GM12878 (cell line): Measurements from ENCODE around the gene RAPGEF6. TPM values are rescaled to one million over a fixed set of nuclear protein-coding genes. Genes with fewer than 3 reads are reported as not detected.

Source experiments
- ATAC-seq: fragments of 200-7000 bp; cut with Tn5 transposase; 3 replicates; pipeline ENCODE4 v1.9.1; 2020; ENCODE audit warnings: mild to moderate bottlenecking, moderate library complexity
- BruUV-seq: library from RNA; stranded (reverse); fragments of 400-500 nt; replicated peaks from 2 replicates; lab custom pipeline; 2021; lab: Mats Ljungman, UMichigan
- CTCF ChIA-PET: fragments of 300-600 bp; sonication (Branson Sonifier 250); formaldehyde crosslinking; extraction: SDS; loops from one replicate; lab custom pipeline; 2021; ENCODE audit warnings: inconsistent platforms; lab: Yijun Ruan, JAX
- POLR2A ChIA-PET: fragments of 350-600 bp; formaldehyde crosslinking; extraction: SDS; loops from one replicate; lab custom pipeline; 2021; ENCODE audit warnings: inconsistent platforms; lab: Charles Lee
- RAD21 ChIA-PET: fragments of 300-600 bp; sonication (Branson Sonifier 250); formaldehyde crosslinking; loops from one replicate; lab custom pipeline; 2023; ENCODE audit warnings: antibody characterized with exemption; ENCODE audit not compliant: unreplicated experiment; lab: Charles Lee
- SMC1A ChIA-PET: fragments of 300-600 bp; sonication (Branson Sonifier 250); formaldehyde crosslinking; loops from one replicate; lab custom pipeline; 2023; ENCODE audit not compliant: unreplicated experiment, uncharacterized antibody; lab: Charles Lee
- DNase-seq: peaks from one replicate; pipeline ENCODE4 v3.0.0-alpha.2; 2011; ENCODE audit warnings: low read depth, low spot score
- FAIRE-seq: peaks from 3 replicates; lab custom pipeline; 2011; peaks lifted over from hg19 to GRCh38; lab: Jason Lieb, UNC
- H2AFZ ChIP-seq: 2 replicates; pipeline ENCODE4 v1.6.0; 2011; ENCODE audit warnings: low read depth, low read length, control low read depth; ENCODE audit not compliant: control insufficient read depth
- H3K27ac ChIP-seq: 2 replicates; pipeline ENCODE4 v1.5.1; 2011; ENCODE audit warnings: control low read depth; ENCODE audit not compliant: control insufficient read depth, insufficient read depth
- H3K27me3 ChIP-seq, 2 experiments: replicated peaks in 1 of 2; 2 replicates each; pipeline versions ENCODE4 v1.6.0 to v1.6.1; 2011; ENCODE audit warnings: low read length in 1 of 2; ENCODE audit not compliant: control insufficient read depth in 2 of 2, insufficient read depth in 2 of 2
- H3K36me3 ChIP-seq, 2 experiments: 2 replicates each; pipeline ENCODE4 v1.5.1; 2011; ENCODE audit warnings: low read length in 1 of 2; ENCODE audit not compliant: control insufficient read depth in 2 of 2, insufficient read depth in 2 of 2
- H3K4me1 ChIP-seq: 2 replicates; pipeline ENCODE4 v1.6.1; 2011; ENCODE audit warnings: mild to moderate bottlenecking, low read length, moderate library complexity, mixed read lengths; ENCODE audit not compliant: control insufficient read depth, insufficient read depth
- H3K4me2 ChIP-seq: 2 replicates; pipeline ENCODE4 v1.6.0; 2011; ENCODE audit warnings: control low read depth; ENCODE audit not compliant: control insufficient read depth, insufficient read depth
- H3K4me3 ChIP-seq: fragments of 200-600 bp; sonication (generic); 2 replicates; pipeline ENCODE4 v1.5.1; 2016
- H3K79me2 ChIP-seq: 2 replicates; pipeline ENCODE4 v1.6.0; 2011; ENCODE audit warnings: low read length; ENCODE audit not compliant: control insufficient read depth, insufficient read depth
- H3K9ac ChIP-seq: 2 replicates; pipeline ENCODE4 v1.8.0; 2011; ENCODE audit warnings: low read length, control low read depth, mixed read lengths; ENCODE audit not compliant: control insufficient read depth, insufficient read depth
- H3K9me3 ChIP-seq: replicated peaks from 3 replicates; pipeline ENCODE4 v1.5.1; 2011; ENCODE audit warnings: mild to moderate bottlenecking, low read length; ENCODE audit not compliant: control insufficient read depth, insufficient read depth
- H4K20me1 ChIP-seq: 2 replicates; pipeline ENCODE4 v1.6.0; 2011; ENCODE audit not compliant: control insufficient read depth, insufficient read depth
- BACH1 ChIP-seq: fragments of 450-650 bp; IDR thresholded peaks from 2 replicates; pipeline ENCODE4 v1.6.1; 2017; ENCODE audit warnings: mild to moderate bottlenecking, borderline replicate concordance
- BCL11A ChIP-seq: IDR thresholded peaks from 2 replicates; pipeline ENCODE4 v1.6.1; 2011; ENCODE audit warnings: low read depth, low read length
- BRCA1 ChIP-seq: IDR thresholded peaks from 2 replicates; pipeline ENCODE4 v1.6.1; 2011; ENCODE audit warnings: low read depth, low read length, improper control_type of control experiment
- CHD4 ChIP-seq: fragments of 200-600 bp; sonication (generic); IDR thresholded peaks from 2 replicates; pipeline ENCODE4 v1.6.1; 2016; ENCODE audit warnings: mild to moderate bottlenecking
- HCFC1 ChIP-seq: fragments of 150-350 bp; IDR thresholded peaks from 2 replicates; pipeline ENCODE4 v1.6.1; 2014; ENCODE audit warnings: low read length
- HDGF ChIP-seq: fragments of 450-650 bp; IDR thresholded peaks from 2 replicates; pipeline ENCODE4 v1.6.1; 2016; ENCODE audit warnings: antibody characterized with exemption
- KLF5 ChIP-seq: fragments of 450-650 bp; IDR thresholded peaks from 2 replicates; pipeline ENCODE4 v1.6.1; 2014; ENCODE audit warnings: mild to moderate bottlenecking; ENCODE audit not compliant: partially characterized antibody
- LARP7 ChIP-seq: fragments of 450-650 bp; IDR thresholded peaks from 2 replicates; pipeline ENCODE4 v1.6.1; 2017; ENCODE audit warnings: mild to moderate bottlenecking
- MTA2 ChIP-seq: fragments of 450-650 bp; IDR thresholded peaks from 2 replicates; pipeline ENCODE4 v1.6.1; 2016; ENCODE audit warnings: low read depth, mild to moderate bottlenecking, moderate library complexity
- SMC3 ChIP-seq: IDR thresholded peaks from 2 replicates; pipeline ENCODE4 v1.6.1; 2011; ENCODE audit warnings: low read length, improper control_type of control experiment, borderline replicate concordance
- SREBF1 ChIP-seq: IDR thresholded peaks from 2 replicates; pipeline ENCODE4 v1.6.1; 2012; ENCODE audit warnings: mild to moderate bottlenecking, low read length
- SRF ChIP-seq, 2 experiments: IDR thresholded peaks; 2 replicates each; pipeline ENCODE4 v1.6.1; 2011; ENCODE audit warnings: low read depth in 2 of 2, low read length in 2 of 2, mild to moderate bottlenecking in 1 of 2, moderate library complexity in 1 of 2
- WGBS: methylation state at CpG from one replicate; pipeline ENCODE4 v1.1.6; 2016; ENCODE audit warnings: low lambda C conversion rate; ENCODE audit not compliant: insufficient replicate concordance, insufficient coverage; ENCODE audit errors: missing lambda C conversion rate; 5-methylcytosine and 5-hydroxymethylcytosine counted together
- in situ Hi-C: fragments of 300-500 bp; cut with MboI; formaldehyde crosslinking; loops from 9 replicates; pipeline ENCODE4 v1.14.3; 2018; ENCODE audit warnings: mixed read lengths
- intact Hi-C: fragments of 100-400 bp; cut with micrococcal nuclease; formaldehyde crosslinking; loops from one replicate; pipeline ENCODE4 v1.14.2; 2022; ENCODE audit not compliant: unreplicated experiment
- polyA plus RNA-seq, 11 experiments: library from polyadenylated mRNA; depleted of rRNA in 4 of 11; unstranded in 6 of 11; stranded (reverse) in 5 of 11; fragments of >200 nt; fragmentation: Nextera tagmentation in 4 of 11; fragmentation: Illumina TruSeq in 1 of 11; extraction: Ambion mirVana in 4 of 11; extraction: Trizol in 1 of 11; gene quantifications; 1 replicate in 1 of 11; 2 replicates in 10 of 11; pipeline versions ENCODE4 v1.2.1 to v1.2.3, GENCODE V29; 2011 to 2016; ENCODE audit warnings: inconsistent platforms in 2 of 11, missing spikeins in 2 of 11, low read depth in 1 of 11
- total RNA-seq, 4 experiments: library from RNA; depleted of rRNA in 3 of 4; stranded (reverse); fragments of >200 nt in 3 of 4; fragmentation: Illumina TruSeq in 1 of 4; extraction: Trizol in 1 of 4; gene quantifications; 2 replicates each; pipeline versions ENCODE4 v1.2.1 to v1.2.3, GENCODE V29; 2013 to 2021
- TF ChIP-seq, protein P1 (sequence below): fragments of 450-650 bp; IDR thresholded peaks from 2 replicates; pipeline ENCODE4 v1.6.1; 2016; ENCODE audit warnings: mild to moderate bottlenecking

The RAPGEF6 gene
- total and polyA plus RNA-seq, 10 of the 15 experiments (the other 5 are each of a cell fraction or from before 2014, with no cell fraction given): 2.9 to 24.0 (median 14.2) TPM

- TF ChIP-seq, protein P1, sequence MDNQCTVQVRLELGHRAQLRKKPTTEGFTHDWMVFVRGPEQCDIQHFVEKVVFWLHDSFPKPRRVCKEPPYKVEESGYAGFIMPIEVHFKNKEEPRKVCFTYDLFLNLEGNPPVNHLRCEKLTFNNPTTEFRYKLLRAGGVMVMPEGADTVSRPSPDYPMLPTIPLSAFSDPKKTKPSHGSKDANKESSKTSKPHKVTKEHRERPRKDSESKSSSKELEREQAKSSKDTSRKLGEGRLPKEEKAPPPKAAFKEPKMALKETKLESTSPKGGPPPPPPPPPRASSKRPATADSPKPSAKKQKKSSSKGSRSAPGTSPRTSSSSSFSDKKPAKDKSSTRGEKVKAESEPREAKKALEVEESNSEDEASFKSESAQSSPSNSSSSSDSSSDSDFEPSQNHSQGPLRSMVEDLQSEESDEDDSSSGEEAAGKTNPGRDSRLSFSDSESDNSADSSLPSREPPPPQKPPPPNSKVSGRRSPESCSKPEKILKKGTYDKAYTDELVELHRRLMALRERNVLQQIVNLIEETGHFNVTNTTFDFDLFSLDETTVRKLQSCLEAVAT: no peak
- TF ChIP-seq, all 136 proteins: peak for 0
- Histone ChIP-seq H3K4me2 (peak overlapping the region; percentile 69), H3K79me2 (no peaks in the 10 kb centered on the region), H2AFZ (no peak overlapping the region), H3K9me3 (no peaks in the 10 kb centered on the region), H3K27ac (peak overlapping the region; percentile 63; the same call in 1 of the 2 replicates), H3K27me3 (no peaks in the 10 kb centered on the region), H4K20me1 (no peaks in the 10 kb centered on the region), H3K4me3 (no peak overlapping the region), H3K9ac (no peak overlapping the region), H3K4me1 (peaks cover 38% of the 10 kb centered on the region), H3K36me3 (peaks cover 0 to 4% of the 10 kb centered on the region in 2 experiments; a peak in 1 of 4 replicates)
- intact Hi-C loops: no loop called here
- BruUV-seq: TSS peak; percentile 39
- CTCF ChIA-PET: interaction anchor here (1.4 to 2.9 kb wide), 2 partner anchors 13 to 82 kb away, joined by 3 to 9 read pairs; no protein-coding TSS in a partner anchor
- RAD21 ChIA-PET: interaction anchor here (1.1 to 2.2 kb wide), 3 partner anchors 25 to 42 kb away, joined by 3 to 6 read pairs (median 5); no protein-coding TSS in a partner anchor
- ATAC-seq: no peak
- no peak for DNase-seq
- POLR2A ChIA-PET: interaction anchor here (1.0 to 1.4 kb wide), 3 partner anchors 9 to 18 kb away, joined by 3 to 5 read pairs (median 4); no protein-coding TSS in a partner anchor
- whole genome bisulfite sequencing: 100% methylated on average over 2 of the region's 2 CpGs
- FAIRE-seq: no peak
- SMC1A ChIA-PET: interaction anchor here (0.7 to 3.6 kb wide), 5 partner anchors 8 to 335 kb away, joined by 3 to 16 read pairs (median 4); no protein-coding TSS in a partner anchor
- in situ Hi-C loops: no loop called here
Measured at GRCh38 chr5:131671994-131672655, 37.1 kb upstream of the RAPGEF6 start.

DNA sequence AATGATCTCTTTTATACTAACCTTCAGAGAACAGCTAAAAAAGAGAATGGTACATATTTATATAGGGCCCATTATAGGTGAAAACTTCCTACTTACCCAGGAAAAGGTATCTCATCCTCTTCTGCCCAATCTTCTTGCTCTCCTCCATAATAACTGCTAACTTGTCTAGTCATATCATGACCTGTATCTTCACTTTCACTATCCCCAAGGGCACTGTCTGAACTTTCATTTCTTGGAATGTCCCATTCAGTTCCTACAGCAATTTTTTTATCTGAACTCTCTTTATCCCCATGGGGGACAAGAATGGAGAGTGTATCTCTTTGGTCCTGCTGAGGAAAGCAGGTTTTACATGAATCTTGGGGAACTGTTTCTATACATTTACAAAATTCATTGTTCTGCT is 36.4 kb upstream of the RAPGEF6 start:
- ChIA-PET SMC1A (interaction anchor here (0.7 to 3.6 kb wide), 6 partner anchors 9 to 336 kb away, joined by 3 to 16 read pairs (median 4); no protein-coding TSS in a partner anchor), RAD21 (interaction anchor here (0.6 to 1.4 kb wide), 3 partner anchors 24 to 143 kb away, joined by 3 to 5 read pairs (median 4); no protein-coding TSS in a partner anchor), CTCF (interaction anchor here (1.2 to 1.4 kb wide), 3 partner anchors 14 to 336 kb away, joined by 3 read pairs; no protein-coding TSS in a partner anchor), POLR2A (interaction anchor here (0.6 to 1.3 kb wide), 3 partner anchors 18 to 41 kb away, joined by 3 read pairs; no protein-coding TSS in a partner anchor)
- in situ Hi-C loops: no loop called here
- Histone ChIP-seq H3K4me3 (no peak overlapping the region), H3K4me2 (peak overlapping the region; percentile 20; the same call in 1 of the 2 replicates), H3K36me3 (peaks cover 0 to 2% of the 10 kb centered on the region in 2 experiments; a peak in 1 of 4 replicates), H4K20me1 (no peaks in the 10 kb centered on the region), H3K9ac (no peak overlapping the region), H3K9me3 (no peaks in the 10 kb centered on the region), H3K27ac (no peak overlapping the region; the same call in 1 of the 2 replicates), H3K27me3 (no peaks in the 10 kb centered on the region), H3K79me2 (no peaks in the 10 kb centered on the region), H3K4me1 (peaks cover 38% of the 10 kb centered on the region), H2AFZ (no peak overlapping the region)
- no peak for FAIRE-seq
- BruUV-seq: no TSS peak
- ATAC-seq: peak; percentile 78
- peak; percentile 19 for DNase-seq
- intact Hi-C loops: no loop called here
- TF ChIP-seq BACH1 (no peak), KLF5 (no peak), LARP7 (no peak), BCL11A (no peak), SREBF1 (no peak), MTA2 (no peak), SMC3 (no peak), SRF (IDR thresholded peaks at IDR 0.05; ENCODE audit: low read depth in 2 of 2, low read length in 2 of 2) (0 out of 4 replicates have a peak, but pooled peaks of 1 of the 2 experiments have one; percentile 15), BRCA1 (no peak), HCFC1 (no peak), HDGF (no peak), CHD4 (no peak)
